OCI-LY3 (cell line): ENCODE measurements around the gene NCMAP.

Source experiments
- H2AFZ ChIP-seq: fragments of 200-600, 300-600 bp; shearing (Covaris generic); 2 replicates; pipeline ENCODE4 v1.6.0; 2014; ENCODE audit warnings: antibody characterized with exemption, low read depth, low read length
- H3K27ac ChIP-seq: fragments of 200-600, 300-600 bp; sonication (generic); 2 replicates; pipeline ENCODE4 v1.5.1; 2014; ENCODE audit warnings: mild to moderate bottlenecking, low read length, moderate library complexity, mixed read lengths
- H3K27me3 ChIP-seq: fragments of 200-600, 300-600 bp; sonication (generic); 2 replicates; pipeline ENCODE4 v1.6.1; 2014; ENCODE audit warnings: low read depth, low read length, mixed read lengths
- H3K36me3 ChIP-seq: fragments of 200-600, 300-600 bp; sonication (generic); replicated peaks from 2 replicates; pipeline ENCODE3; 2014; ENCODE audit warnings: low read depth, low read length, mixed read lengths
- H3K4me1 ChIP-seq: fragments of 300-600, 200-600 bp; sonication (generic); 2 replicates; pipeline ENCODE4 v1.6.1; 2014; ENCODE audit warnings: low read length, mixed read lengths
- H3K4me2 ChIP-seq: fragments of 200-600, 300-600 bp; sonication (generic); 2 replicates; pipeline ENCODE4 v1.6.1; 2014; ENCODE audit warnings: low read length, mixed read lengths
- H3K4me3 ChIP-seq: fragments of 300-600, 200-600 bp; sonication (generic); 2 replicates; pipeline ENCODE4 v1.5.1; 2014; ENCODE audit warnings: antibody characterized with exemption, mild to moderate bottlenecking, low read length, moderate library complexity
- H3K79me2 ChIP-seq: fragments of 300-600, 200-600 bp; shearing (Covaris generic); 2 replicates; pipeline ENCODE4 v1.6.1; 2014; ENCODE audit warnings: mild to moderate bottlenecking, low read length, mixed read lengths
- H3K9ac ChIP-seq: fragments of 300-600, 200-600 bp; shearing (Covaris generic); 2 replicates; pipeline ENCODE4 v1.6.0; 2014; ENCODE audit warnings: mild to moderate bottlenecking, low read length, moderate library complexity
- H3K9me3 ChIP-seq: fragments of 200-600, 300-600 bp; shearing (Covaris generic); 2 replicates; pipeline ENCODE4 v1.6.1; 2014; ENCODE audit warnings: low read length, mixed read lengths; ENCODE audit not compliant: insufficient read depth
- H4K20me1 ChIP-seq: fragments of 200-600, 300-600 bp; sonication (generic); 2 replicates; pipeline ENCODE4 v1.6.1; 2016; ENCODE audit warnings: low read length, mixed read lengths; ENCODE audit not compliant: insufficient read depth
- CTCF ChIP-seq: fragments of 200-600, 300-600 bp; sonication (generic); IDR thresholded peaks from 2 replicates; pipeline ENCODE4 v1.5.1; 2014; ENCODE audit warnings: antibody characterized with exemption, low read length, low read depth
- EZH2phosphoT487 ChIP-seq: fragments of 200-600 bp; shearing (Covaris generic); IDR thresholded peaks from 2 replicates; pipeline ENCODE4 v1.6.1; 2018; ENCODE audit warnings: antibody characterized with exemption, mixed run types, low read depth

The NCMAP gene

GRCh38 chr1:24555591-24556413 lies at the start of gene NCMAP:
NCMAP (plus strand) TSS chr1:24556087; CDS start chr1:24595431, 39,344 bp downstream.
- Histone ChIP-seq H3K9ac (no peak within 1 kb of the TSS), H3K4me1 (peaks cover 17% of the 10 kb centered on the region), H3K9me3 (no peaks in the 10 kb centered on the region), H3K36me3 (no peaks in the 10 kb centered on the region), H3K4me3 (peak within 1 kb of the TSS; percentile 70), H3K27ac (no peak within 1 kb of the TSS), H2AFZ (no peak within 1 kb of the TSS), H4K20me1 (no peaks in the 10 kb centered on the region), H3K4me2 (peak within 1 kb of the TSS; percentile 66), H3K79me2 (no peaks in the 10 kb centered on the region), H3K27me3 (peaks cover 7% of the 10 kb centered on the region; the same call in 1 of the 2 replicates)
- TF ChIP-seq CTCF: no peak
- no peak for TF ChIP-seq EZH2phosphoT487

GRCh38 chr1:24506691-24507381 lies 49.1 kb upstream of the NCMAP start:
- Histone ChIP-seq H3K27ac (no peak overlapping the region), H3K4me2 (no peak overlapping the region), H2AFZ (no peak overlapping the region), H3K9me3 (no peaks in the 10 kb centered on the region), H3K9ac (no peak overlapping the region), H3K4me1 (peaks cover 6% of the 10 kb centered on the region; the same call in 1 of the 2 replicates), H3K27me3 (no peaks in the 10 kb centered on the region), H4K20me1 (no peaks in the 10 kb centered on the region), H3K4me3 (no peak overlapping the region), H3K36me3 (no peaks in the 10 kb centered on the region), H3K79me2 (no peaks in the 10 kb centered on the region)
- TF ChIP-seq CTCF: no peak
- TF ChIP-seq EZH2phosphoT487: no peak

- Histone ChIP-seq H3K9ac (no peak overlapping the region), H2AFZ (no peak overlapping the region), H3K27me3 (no peaks in the 10 kb centered on the region), H3K4me2 (no peak overlapping the region), H3K79me2 (no peaks in the 10 kb centered on the region), H4K20me1 (no peaks in the 10 kb centered on the region), H3K4me3 (no peak overlapping the region), H3K36me3 (no peaks in the 10 kb centered on the region), H3K4me1 (peaks cover 6% of the 10 kb centered on the region; the same call in 1 of the 2 replicates), H3K27ac (no peak overlapping the region), H3K9me3 (no peaks in the 10 kb centered on the region)
- TF ChIP-seq EZH2phosphoT487: no peak
- no peak for TF ChIP-seq CTCF
Observed at GRCh38 chr1:24507405-24507804, 48.5 kb upstream of the NCMAP start.

GRCh38 chr1:24508911-24509310 lies 47.0 kb upstream of the NCMAP start:
- Histone ChIP-seq H3K4me2 (no peak overlapping the region), H3K9ac (no peak overlapping the region), H3K36me3 (no peaks in the 10 kb centered on the region), H3K4me3 (no peak overlapping the region), H4K20me1 (no peaks in the 10 kb centered on the region), H3K27me3 (no peaks in the 10 kb centered on the region), H3K9me3 (no peaks in the 10 kb centered on the region), H3K4me1 (peaks cover 1% of the 10 kb centered on the region; the same call in 1 of the 2 replicates), H3K79me2 (no peaks in the 10 kb centered on the region), H3K27ac (no peak overlapping the region), H2AFZ (no peak overlapping the region)
- TF ChIP-seq EZH2phosphoT487 (no peak), CTCF (no peak)
